Nephron (organoid): ENCODE data around the gene FAM168A.

ENCODE experiments used
- H3K27ac Mint-ChIP-seq, 3 experiments: 2 replicates each; pipeline ENCODE4 v1.8.0; 2020; ENCODE audit warnings: mixed read lengths in 3 of 3, mild to moderate bottlenecking in 2 of 3, moderate library complexity in 1 of 3
- H3K27me3 Mint-ChIP-seq: 2 replicates; pipeline ENCODE4 v1.8.0; 2021; ENCODE audit warnings: low read depth, mild to moderate bottlenecking, moderate library complexity, mixed read lengths
- H3K36me3 Mint-ChIP-seq: 2 replicates; pipeline ENCODE4 v1.8.0; 2020; ENCODE audit warnings: low read depth, mixed read lengths
- H3K4me1 Mint-ChIP-seq: 2 replicates; pipeline ENCODE4 v1.8.0; 2020; ENCODE audit warnings: mixed read lengths
- H3K4me3 Mint-ChIP-seq, 3 experiments: 2 replicates each; pipeline ENCODE4 v1.8.0; 2020; ENCODE audit warnings: mild to moderate bottlenecking in 3 of 3, mixed read lengths in 3 of 3, moderate library complexity in 2 of 3
- H3K9me3 Mint-ChIP-seq: 2 replicates; pipeline ENCODE4 v1.8.0; 2020; ENCODE audit warnings: mixed read lengths
- TF ChIP-seq, protein P1 (sequence below), 3 experiments: fragments of 200-600 bp; sonication (generic); IDR thresholded peaks; one replicate each; pipeline ENCODE4 v1.5.0; 2021; ENCODE audit warnings: antibody characterized with exemption in 3 of 3; ENCODE audit not compliant: unreplicated experiment in 3 of 3

Gene FAM168A

DNA sequence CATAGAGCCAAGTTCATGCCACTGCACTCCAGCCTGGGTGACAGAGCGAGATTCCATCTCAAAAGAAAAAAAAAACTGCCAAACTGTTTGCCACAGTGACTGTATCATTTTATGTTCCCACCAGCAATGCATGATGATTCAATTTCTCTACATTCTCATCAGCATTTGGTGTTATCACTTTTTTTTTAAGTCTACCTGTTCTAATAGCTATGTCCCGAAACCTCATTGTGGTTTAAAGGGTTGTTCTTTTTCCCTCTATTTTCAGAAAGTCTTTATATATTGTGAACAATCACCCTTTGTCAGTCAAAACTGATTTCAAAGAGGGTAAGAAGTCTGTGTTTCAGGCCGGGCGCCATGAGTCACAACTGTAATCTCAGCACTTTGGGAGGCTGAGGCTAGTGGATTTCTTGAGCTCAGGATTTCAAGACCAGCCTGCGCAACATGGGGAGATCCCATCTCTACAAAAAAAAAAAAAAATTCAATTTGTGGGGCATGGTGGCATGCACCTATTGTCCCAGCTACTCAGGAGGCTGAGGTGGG lies 14.8 kb upstream of the FAM168A start:
- H3K27me3 Mint-ChIP-seq: peaks cover 4% of the 10 kb centered on the region
- no peak overlapping the region for H3K27ac Mint-ChIP-seq
- H3K9me3 Mint-ChIP-seq: no peaks in the 10 kb centered on the region
- TF ChIP-seq, protein P1, sequence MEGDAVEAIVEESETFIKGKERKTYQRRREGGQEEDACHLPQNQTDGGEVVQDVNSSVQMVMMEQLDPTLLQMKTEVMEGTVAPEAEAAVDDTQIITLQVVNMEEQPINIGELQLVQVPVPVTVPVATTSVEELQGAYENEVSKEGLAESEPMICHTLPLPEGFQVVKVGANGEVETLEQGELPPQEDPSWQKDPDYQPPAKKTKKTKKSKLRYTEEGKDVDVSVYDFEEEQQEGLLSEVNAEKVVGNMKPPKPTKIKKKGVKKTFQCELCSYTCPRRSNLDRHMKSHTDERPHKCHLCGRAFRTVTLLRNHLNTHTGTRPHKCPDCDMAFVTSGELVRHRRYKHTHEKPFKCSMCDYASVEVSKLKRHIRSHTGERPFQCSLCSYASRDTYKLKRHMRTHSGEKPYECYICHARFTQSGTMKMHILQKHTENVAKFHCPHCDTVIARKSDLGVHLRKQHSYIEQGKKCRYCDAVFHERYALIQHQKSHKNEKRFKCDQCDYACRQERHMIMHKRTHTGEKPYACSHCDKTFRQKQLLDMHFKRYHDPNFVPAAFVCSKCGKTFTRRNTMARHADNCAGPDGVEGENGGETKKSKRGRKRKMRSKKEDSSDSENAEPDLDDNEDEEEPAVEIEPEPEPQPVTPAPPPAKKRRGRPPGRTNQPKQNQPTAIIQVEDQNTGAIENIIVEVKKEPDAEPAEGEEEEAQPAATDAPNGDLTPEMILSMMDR (IDR thresholded peaks at IDR 0.05; ENCODE audit: unreplicated experiment in 3 of 3): no peak
- no peaks in the 10 kb centered on the region for H3K4me1 Mint-ChIP-seq
- H3K4me3 Mint-ChIP-seq: no peak overlapping the region
- no peaks in the 10 kb centered on the region for H3K36me3 Mint-ChIP-seq

DNA sequence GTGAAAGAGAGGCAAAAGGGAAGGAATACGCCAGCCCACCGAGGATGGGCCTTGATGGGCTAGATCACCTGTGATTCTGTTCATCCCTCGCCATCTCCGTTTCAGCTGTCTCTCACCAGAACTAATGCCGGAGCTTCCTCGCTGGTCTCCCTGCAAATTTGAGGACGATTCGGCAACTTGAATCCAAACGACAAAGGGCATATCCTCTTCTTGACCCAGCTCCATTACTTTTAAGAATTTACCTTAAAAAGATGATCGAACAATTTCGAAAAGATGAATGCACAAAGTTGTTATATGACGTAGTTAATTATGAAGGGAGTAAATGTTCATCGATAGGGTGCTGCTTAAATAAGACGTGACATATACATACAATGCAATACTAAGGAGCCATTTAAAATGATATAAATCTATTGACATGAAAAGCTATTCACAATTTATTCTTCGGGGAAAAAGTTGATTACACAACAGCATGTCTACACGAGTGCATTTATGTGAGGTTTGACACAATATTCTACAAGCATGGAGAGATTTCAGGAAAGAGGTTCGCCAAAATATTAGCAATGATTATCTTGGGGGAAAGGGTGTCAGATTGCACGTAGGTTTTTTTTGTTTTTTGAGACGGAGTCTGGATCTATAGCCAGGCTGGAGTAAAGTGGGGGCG lies 937 bp upstream of the FAM168A start:
- Mint-ChIP-seq H3K4me1 (peaks cover 25% of the 10 kb centered on the region), H3K36me3 (no peaks in the 10 kb centered on the region), H3K27ac (peak overlapping the region; percentile 95 to 97 (median 97)), H3K4me3 (peak overlapping the region; percentile 89 to 94 (median 93)), H3K27me3 (no peaks in the 10 kb centered on the region), H3K9me3 (no peaks in the 10 kb centered on the region)
- TF ChIP-seq, protein P1 (IDR thresholded peaks at IDR 0.05; ENCODE audit: unreplicated experiment in 3 of 3): no peak

DNA sequence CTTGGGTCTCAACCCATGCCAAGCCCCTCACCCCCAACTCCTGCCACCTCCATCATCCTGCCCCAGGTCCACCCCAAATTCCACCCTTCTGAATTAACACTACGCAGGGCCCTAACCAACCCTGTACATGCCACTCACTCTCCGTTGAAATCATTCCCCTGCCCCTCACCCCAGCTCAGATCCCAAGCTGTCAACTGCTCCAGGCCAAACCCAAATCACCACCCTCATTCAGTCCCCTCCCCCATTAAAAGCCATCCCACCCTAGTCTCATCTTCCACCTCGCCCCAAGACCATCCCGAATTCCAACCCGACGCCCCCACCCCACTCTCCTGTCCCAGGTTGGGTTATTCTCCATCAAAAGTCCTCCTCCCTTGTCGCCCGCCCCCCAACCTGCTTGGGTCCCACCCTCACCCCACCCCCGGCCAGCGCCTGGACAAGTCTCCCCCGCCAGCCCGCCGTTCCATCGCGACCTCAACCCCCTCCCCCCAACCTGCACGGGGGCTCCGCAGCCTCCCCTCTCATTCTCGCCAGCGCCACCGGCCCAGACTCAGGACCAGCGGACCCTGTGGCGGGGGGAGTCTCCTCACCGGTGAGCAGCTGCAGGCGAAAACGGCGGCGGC lies 466 bp downstream of the FAM168A start:
- peaks cover 25% of the 10 kb centered on the region for H3K4me1 Mint-ChIP-seq
- H3K27me3 Mint-ChIP-seq: no peaks in the 10 kb centered on the region
- H3K4me3 Mint-ChIP-seq: peak overlapping the region; percentile 89 to 94 (median 93)
- TF ChIP-seq, protein P1 (IDR thresholded peaks at IDR 0.05; ENCODE audit: unreplicated experiment in 3 of 3): no peak
- H3K36me3 Mint-ChIP-seq: no peaks in the 10 kb centered on the region
- H3K27ac Mint-ChIP-seq: peak overlapping the region; percentile 23 to 97 (median 48)
- no peaks in the 10 kb centered on the region for H3K9me3 Mint-ChIP-seq

DNA sequence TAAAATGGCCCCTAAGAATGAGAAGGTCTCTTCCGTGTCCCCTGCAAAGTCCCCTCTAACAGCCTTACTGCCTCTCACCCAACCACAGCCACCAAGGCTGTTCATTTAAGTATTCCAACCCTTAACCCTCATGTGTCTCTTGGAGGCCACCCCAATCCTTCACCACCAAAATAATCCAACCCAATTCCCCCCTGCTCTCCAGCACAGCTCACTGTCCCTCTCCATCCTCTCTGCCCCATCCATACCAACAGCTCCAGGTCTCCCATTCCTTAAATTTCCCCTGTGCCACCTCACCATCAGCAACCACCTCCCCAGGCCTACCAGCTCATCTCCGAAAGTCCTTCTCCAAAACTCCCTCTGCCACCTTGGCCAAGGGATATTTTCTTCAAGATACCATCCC lies 1.4 kb downstream of the FAM168A start:
- Mint-ChIP-seq H3K4me3 (peak overlapping the region; percentile 89 to 94 (median 93)), H3K36me3 (no peaks in the 10 kb centered on the region), H3K27me3 (no peaks in the 10 kb centered on the region), H3K27ac (peak overlapping the region; percentile 23 to 97 (median 48)), H3K9me3 (no peaks in the 10 kb centered on the region), H3K4me1 (peaks cover 25% of the 10 kb centered on the region)
- TF ChIP-seq, protein P1 (IDR thresholded peaks at IDR 0.05; ENCODE audit: unreplicated experiment in 3 of 3): no peak

DNA sequence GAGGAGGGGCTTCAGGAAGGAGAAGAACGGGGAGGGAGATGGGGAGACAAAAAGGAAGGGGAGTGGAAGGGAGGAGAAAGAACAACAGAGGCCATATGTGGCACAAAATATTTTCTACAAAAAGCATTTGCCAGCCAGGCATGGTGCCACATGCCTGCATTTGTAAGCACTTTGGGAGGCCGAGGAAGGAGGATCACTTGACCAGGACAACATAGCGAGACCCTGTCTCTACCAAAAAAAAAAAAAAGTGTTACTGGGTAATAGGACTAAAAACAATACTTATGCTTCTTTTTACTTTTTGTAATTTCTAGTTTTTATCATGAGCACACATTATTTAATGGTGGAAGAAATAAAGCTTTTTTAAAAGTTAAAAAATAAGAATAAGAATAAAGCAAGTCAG lies 5.3 kb downstream of the FAM168A start:
- Mint-ChIP-seq H3K27ac (no peak overlapping the region), H3K36me3 (peaks cover 11% of the 10 kb centered on the region), H3K9me3 (no peaks in the 10 kb centered on the region), H3K27me3 (no peaks in the 10 kb centered on the region), H3K4me1 (peaks cover 18% of the 10 kb centered on the region), H3K4me3 (no peak overlapping the region)
- TF ChIP-seq, protein P1 (IDR thresholded peaks at IDR 0.05; ENCODE audit: unreplicated experiment in 3 of 3): no peak
